MM.1S (cell line): ENCODE results near the gene SEC24C.

Experiments
- CTCF ChIP-seq: fragments of 300-600 bp; sonication (generic); IDR thresholded peaks from 2 replicates; pipeline ENCODE4 v1.5.1; 2016; ENCODE audit warnings: antibody characterized with exemption, low read length, mixed read lengths
- EZH2 ChIP-seq: fragments of 300-600 bp; sonication (generic); optimal IDR thresholded peaks from 2 replicates; pipeline ENCODE3; 2017; ENCODE audit warnings: low read depth, mild to moderate bottlenecking, antibody characterized with exemption, low read length, mixed read lengths
- EZH2phosphoT487 ChIP-seq: fragments of 300-600 bp; sonication (generic); IDR thresholded peaks from 2 replicates; pipeline ENCODE4 v1.6.1; 2018; ENCODE audit warnings: antibody characterized with exemption, low read length

GRCh38 chr10:73756183-73756582 is 12.0 kb downstream of the SEC24C start:
- TF ChIP-seq CTCF (no peak), EZH2 (no peak), EZH2phosphoT487 (no peak)
